Retina (tissue), 1 donor: ENCODE data around the gene KLK5.
"Not testable (repeated sequence)": the region's sequence is repeated elsewhere in the genome, so short reads cannot be mapped to it uniquely, and the experiment has no call there.

Experiments
- DNase-seq: peaks from one replicate; pipeline ENCODE4 v3.0.0-alpha.2; 2016

KLK5 gene, protein sequence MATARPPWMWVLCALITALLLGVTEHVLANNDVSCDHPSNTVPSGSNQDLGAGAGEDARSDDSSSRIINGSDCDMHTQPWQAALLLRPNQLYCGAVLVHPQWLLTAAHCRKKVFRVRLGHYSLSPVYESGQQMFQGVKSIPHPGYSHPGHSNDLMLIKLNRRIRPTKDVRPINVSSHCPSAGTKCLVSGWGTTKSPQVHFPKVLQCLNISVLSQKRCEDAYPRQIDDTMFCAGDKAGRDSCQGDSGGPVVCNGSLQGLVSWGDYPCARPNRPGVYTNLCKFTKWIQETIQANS

DNA sequence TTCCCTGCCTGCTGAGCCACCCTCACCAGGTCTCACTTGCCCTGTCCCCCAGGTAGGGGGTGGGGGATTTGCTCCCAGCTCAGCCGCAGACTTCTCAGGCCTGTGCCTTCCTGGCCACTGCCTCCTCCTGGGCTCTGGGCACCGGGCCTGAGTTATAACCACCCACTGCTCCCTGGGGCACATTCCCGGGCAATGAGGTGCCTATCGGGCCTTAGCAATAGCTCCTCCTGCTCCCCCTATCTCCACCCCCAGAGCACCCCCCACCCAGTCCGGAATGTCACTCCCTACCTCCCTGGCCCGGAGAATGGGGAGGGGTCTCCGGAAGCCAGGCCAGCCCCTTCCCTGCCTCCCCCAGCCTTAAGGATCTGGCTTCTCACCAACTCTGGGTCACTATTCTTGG lies at the start of gene KLK5:
KLK5 (minus strand) TSS at position 129 of the 400 bp plus-strand sequence. CDS start 381 bp downstream, outside the sequence.
- DNase-seq, result no peak

DNA sequence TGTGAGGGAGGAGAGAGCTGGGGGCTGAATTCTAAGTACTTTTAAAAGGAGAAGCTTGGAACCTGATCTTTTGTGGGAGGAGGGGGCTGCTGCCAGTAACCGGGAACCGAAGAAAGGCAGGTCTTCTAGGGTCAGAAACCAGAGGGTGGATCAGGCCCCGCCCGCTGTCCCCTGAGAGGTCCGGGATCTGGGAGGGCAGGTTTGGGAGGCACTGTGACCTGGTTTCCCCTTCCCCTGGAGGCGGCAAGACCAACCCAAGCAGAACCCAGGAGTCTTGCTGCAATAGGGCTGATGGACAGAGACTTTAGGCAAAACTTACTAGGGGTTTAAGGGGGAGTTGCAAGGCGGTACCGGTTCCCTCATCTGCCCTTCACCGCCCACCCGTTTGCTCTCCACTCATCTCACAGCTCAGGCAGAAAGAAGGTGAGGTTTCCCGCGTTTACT lies 49.3 kb upstream of the KLK5 start:
- DNase-seq, result no peak

DNA sequence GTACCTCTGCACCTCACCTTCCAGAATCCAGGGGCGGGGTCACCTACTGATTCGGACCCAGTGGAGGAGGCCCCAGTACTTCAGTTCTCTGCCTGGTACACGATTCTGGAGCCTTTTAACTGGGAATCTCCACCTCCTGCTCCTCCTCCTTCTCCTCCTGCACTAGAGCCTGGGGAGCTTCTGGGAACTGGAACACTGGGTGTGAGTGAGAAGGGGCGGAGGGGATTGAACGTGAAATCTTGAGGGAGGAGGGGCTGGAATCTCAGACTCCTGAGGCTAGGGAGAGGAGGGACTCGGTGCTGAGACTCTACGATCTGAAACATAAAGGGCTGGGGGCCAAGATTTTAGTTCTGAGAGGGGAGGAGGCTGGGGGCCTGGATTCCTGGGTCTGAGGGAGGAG lies 48.7 kb upstream of the KLK5 start, which contains the start of gene KLK8:
KLK8 (minus strand) TSS at position 90 of the 400 bp plus-strand sequence. CDS start 437 bp downstream, outside the sequence.
- no peak for DNase-seq

DNA sequence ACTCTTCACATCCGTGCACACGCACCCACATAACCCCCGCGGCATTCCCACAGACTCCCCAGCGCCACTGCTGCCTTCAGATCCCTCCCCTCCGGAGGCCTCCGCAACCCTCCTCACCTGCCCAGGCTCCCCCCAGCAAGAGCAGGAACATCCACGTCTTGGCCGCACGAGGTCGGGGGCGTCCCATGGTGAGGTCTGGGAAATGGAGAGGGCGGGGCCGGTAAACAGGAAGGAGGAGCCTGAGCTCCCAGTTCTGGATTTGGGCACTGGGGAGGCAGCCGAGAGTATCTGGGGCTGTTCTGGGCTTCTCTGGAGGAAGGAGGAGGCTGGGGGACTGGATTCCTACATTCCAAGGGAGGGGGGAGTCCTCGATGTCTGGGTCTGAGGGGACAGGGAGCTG lies 48.1 kb upstream of the KLK5 start:
- no peak for DNase-seq

DNA sequence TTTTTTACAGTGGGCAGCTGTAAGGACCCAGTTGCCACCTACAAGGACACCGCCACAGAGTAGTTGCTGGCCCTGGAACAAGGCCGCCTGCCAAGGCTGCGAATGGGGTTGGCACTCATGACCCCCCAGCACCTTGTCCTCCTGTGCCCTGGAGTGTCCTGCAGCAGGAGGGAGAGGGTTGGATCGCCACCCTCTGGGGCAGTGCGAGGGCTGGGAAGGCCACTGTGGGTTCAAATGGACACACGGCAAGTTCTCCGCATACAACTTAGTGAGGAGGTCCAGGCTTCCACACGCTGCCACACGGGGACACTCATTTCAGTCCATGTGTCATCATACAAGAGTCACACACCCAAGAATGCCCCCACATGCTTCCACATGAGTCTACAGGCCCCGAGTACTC lies 47.6 kb upstream of the KLK5 start:
- DNase-seq, result no peak

DNA sequence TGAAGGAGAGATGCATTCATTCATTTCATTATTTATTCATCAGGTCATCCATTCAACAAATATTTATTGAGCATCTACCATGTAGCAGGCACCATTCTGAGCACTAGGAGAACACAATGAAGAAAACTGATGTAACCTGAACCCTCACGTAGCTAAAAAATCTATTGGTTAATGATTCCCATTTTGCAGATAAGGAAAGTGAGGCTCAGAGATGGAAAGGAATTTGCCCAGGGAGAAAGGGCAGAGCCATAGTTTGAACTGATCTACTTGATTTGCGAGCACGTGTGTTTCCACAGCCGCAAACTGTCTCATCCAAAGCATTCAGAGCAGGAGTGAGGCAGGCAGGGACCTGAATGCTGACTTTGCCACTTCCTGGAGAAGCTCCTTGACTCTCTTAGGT lies 45.8 kb upstream of the KLK5 start:
- no peak for DNase-seq

DNA sequence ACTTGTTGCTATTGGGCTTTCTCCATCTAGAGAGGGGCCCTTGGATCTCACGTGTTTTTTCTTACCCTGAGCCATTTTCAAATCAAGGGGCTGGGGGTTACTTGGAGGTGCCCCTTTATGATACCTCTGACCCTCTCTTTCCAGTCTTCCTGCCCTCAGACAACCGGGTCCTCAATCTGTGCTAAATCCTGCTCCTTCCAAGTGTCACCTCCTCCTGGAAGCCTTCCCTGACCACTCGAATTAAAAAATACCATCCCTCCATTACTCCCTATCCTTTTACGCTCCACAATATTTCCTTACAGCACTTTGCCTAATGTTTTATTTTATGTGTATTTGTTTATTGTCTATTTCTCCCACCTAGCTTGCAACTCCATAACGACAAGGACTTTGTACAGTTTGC lies 45.2 kb upstream of the KLK5 start:
- DNase-seq, result no peak

DNA sequence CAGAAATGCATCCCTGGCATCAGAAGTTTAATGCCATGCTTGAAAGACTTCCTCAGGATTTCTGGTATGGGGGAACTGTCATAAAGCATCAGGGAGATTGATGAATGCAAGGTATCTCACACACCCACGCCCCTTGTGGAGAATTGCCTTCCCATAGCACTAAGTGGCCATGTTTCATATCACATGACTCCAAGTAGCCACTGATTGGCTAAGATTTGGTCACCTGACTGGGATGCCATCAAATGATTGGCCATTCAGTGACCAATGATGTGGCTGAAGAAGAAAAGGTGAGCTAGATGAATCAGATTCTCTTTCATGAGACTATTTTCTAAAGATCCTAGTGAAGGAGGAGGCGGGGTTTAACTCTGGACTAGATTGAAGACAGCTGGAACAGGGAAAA lies 41.3 kb upstream of the KLK5 start:
- DNase-seq, result no peak

DNA sequence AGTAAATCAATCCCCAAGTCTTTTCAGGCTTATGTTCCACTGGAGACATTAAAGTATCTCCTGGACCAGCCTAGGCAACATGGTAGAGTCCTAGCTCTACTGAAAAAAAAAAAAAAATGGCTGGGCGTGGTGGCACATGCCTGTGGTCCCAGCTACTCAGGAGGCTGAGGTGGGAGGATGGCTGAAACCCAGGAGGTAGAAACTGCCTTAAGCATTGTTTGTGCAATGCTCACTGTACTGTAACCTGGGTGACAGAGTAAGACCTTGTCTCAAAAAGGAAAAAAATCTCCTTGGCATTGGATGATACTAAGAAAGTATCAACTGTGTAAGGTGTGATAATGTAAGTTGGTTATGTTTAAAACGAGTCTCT lies 39.8 kb upstream of the KLK5 start:
- no peak for DNase-seq

DNA sequence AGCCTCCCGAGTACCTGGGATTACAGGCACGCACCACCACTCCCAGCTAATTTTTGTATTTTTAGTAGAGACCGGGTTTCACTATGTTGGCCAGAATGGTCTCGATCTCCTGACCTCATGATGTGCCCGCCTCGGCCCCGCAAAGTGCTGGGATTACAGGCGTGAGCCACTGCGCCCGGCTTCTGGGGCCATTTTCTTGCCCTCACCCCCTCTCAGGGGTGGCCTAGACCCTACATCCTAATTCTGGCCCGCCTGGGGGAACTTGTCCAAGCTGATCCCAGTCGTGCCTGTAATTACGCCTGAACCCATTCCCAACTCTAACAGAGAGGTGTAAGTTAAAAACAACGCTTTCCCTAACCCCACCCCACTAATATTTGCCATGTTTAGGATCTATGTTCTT lies 31.6 kb upstream of the KLK5 start:
- not testable (repeated sequence) for DNase-seq

DNA sequence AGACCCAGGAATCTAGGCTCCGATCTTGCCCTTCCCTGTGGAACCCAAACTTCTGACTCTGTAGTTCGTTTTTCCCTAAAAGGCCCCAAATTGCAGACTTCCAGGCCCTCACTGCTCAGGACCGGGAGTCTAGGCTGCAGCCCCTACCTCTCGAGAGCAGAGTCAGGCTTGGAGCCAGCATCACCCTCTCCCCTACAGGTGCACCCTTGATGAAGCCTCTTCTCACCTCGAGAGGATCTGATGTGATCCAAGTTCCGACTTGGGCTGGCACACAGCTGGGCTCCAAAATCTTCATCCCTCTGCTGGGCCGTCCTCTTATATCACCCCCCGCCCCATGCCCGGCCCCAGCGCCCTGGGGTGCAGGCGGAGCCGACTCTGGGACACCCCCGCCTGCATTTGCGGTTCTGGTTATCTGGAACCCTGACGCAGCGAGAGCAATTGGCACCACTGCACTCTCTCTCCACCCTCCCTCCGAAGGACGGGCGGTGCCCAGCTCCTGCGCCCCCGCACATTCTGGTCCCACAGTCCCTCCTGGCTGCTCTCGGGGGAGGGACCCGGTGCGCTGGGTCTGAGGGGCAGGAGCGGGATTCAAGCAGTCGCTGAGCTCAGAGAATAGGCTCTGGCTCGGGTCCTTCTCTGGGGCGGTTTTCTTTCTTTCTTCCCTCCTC lies 30.9 kb upstream of the KLK5 start, which contains the start of gene KLK7:
KLK7 (minus strand) TSS at position 293 of the 668 bp plus-strand sequence. CDS start 1,518 bp downstream, outside the sequence.
- DNase-seq, result no peak

DNA sequence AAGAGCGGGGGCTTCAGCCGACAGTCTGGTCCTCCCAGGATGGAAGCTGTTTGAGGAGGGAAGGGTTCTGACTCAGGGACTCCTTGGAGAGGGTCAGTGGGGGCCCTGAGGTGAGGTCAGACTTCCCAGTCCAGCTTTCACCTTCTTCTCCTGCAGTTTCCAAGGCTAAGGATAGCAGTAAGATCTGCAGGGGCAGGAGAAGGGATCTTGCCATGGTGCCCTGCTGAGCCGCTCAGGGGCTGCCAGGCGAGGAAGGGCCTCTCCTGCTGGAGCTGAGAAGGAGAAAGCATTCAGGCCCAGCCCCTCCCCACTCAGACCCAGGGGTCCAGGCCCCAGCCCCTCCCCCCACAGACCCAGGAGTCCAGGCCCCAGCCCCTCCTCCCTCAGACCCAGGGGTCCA lies 29.3 kb upstream of the KLK5 start:
- DNase-seq, result no peak

DNA sequence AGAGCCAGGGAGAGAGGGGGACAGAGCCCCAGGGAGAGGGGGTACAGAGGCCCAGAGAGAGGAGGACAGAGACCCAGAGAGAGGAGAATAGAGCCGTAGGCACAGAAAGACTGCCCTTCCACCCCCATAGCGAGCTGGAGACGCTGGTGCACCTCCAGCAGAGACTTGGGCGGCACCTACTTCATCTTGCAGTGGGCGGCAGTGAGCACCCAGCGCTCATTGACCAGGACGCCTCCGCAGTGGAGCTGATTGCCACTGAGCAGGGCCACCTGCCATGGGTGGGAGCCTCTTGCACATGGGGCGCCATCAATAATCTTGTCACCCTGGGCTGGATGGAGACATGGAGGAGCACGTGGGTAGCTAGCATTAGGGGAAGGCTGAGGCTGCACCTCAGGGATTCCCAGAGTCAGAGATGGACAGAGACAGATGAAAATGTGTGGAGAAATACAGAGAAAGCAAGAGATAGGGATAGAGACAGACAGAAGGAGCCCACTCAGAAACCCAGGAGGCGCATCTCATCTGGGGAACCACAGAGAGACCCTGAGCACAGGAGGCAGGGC lies 28.8 kb upstream of the KLK5 start:
- DNase-seq, result no peak

DNA sequence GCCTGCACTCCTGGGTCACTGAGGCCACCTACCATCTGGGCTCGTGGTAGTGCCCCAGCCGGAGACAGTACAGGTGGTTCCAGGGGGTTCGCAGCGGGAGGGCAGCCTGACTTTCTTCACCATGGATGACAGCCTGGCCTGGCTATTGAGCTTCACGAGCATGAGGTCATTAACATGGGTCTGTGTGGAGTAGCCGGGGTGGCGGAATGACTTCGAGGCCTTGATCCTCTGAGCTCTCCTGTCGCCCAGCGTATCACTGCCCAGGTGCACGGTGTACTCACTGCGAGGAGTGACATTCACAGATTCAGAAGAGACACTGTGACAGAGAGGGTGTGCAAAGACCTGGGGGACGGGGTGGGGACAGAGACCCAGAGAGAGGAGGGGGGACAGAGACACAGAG lies 27.4 kb upstream of the KLK5 start:
- DNase-seq, result no peak

DNA sequence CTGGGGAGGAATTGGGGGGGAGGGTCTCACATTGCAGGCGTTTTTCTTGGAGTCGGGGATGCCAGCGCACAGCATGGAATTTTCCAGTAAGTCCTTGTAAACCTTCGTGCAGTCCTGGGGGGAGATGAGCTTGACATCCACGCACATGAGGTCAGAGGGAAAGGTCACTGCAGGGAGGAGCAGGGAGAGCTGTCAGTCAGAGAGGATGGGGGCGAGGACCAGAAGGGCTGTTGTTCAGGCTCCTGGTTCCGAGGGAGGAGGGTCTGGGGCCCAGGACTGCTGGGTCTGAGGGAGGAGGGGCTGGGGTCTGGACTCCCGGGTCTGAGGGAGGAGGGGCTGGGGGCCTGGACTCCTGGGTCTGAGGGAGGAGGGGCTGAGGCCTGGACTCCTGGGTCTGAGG lies 26.9 kb upstream of the KLK5 start:
- DNase-seq, result no peak

DNA sequence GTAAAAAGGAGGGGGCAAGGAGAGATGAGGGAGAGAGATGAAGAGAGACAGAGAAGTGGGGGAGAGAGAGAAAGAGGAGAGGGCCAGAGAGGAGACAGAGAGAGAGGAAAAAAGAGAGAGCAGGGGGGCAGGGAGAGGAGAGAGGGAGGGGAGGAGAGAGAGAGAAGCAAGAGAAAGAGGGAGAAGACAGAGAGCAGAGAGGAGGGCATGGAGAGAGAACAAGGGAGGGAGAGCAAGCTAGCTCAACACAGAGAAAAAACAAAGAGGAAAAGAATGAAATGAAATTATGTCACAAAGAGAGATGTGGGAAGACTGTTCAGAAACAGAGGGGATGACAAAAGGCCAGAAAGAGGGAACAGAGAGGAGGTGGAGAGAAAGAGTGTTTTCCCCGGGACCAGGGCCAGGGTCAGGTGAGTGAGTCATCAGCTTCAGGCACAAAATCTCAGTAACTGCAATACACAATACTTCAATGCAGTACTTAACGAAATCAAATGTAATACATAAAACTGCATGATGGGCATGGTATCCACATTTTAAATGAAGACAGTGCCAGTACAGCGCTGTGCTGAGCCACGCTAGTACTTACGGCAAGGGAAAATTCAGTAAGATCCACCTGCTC lies 26.0 kb upstream of the KLK5 start:
- DNase-seq, result no peak

DNA sequence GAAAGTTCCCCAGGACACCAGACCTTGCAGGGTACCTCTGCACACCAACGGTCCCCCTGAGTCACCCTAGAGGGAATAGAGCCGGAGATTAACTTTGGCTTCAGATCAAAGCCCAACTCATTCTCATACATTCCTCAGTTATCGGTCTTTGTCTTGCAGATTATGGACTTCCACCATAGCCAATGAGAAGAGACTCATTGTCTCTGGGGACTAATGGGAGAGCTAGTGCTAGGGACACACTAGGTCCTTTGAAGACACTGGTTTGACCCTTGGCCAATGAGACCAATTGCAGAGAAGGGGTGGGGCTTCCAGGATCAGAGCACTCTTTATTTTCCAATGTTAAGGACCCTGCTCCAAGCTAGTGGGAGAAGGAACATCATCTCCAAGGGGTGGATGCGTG lies 24.8 kb upstream of the KLK5 start:
- DNase-seq, result no peak

DNA sequence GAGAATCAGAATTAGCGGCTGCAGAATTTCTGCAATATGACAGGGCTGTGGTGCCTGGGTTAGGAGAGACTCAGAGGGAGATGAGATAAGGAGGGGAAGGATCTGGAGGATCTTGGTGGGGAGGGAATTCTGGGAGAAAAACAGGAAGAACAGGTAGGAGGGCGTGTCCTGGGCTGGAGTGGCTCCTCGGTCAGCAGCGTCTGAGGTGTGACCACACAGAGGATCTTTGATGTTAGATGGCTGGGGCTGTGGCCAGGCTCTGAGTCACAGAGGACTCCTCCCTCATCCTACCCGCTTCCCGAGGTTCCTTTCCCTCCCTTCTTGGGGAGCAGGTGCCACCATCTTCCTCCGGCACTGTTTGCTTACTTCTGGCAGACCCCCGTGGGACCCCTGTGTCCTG lies 22.9 kb upstream of the KLK5 start:
- DNase-seq, result no peak

DNA sequence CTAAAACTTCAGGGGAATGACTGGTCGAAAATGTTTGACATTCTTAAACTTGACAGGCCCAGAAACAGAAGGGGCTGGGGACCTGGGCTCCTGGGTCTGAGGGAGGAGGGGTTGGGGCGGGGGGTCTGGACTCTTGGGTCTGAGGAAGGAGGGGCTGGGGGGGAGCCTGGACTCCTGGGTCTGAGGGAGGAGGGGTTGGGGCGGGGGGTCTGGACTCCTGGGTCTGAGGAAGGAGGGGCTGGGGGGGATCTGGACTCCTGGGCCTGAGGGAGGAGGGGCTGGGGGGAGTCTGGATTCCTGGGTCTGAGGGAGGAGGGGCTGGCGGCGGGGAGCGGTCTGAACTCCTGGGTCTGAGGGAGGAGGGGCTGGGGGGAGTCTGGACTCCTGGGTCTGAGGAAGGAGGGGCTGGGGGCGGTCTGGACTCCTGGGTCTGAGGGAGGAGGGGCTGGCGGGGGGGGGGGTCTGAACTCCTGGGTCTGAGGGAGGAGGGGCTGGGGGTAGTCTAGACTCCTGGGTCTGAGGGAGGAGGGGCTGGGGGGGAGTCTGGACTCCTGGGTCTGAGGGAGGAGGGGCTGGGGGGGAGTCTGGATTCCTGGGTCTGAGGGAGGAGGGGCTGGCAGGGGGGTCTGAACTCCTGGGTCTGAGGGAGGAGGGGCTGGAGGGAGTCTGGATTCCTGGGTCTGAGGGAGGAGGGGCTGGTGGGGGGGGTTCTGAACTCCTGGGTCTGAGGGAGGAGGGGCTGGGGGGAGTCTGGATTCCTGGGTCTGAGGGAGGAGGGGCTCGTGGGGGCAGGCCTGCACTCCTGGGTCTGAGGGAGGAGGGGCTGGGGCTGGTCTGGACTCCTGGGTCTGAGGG lies 22.1 kb upstream of the KLK5 start:
- DNase-seq, result no peak

DNA sequence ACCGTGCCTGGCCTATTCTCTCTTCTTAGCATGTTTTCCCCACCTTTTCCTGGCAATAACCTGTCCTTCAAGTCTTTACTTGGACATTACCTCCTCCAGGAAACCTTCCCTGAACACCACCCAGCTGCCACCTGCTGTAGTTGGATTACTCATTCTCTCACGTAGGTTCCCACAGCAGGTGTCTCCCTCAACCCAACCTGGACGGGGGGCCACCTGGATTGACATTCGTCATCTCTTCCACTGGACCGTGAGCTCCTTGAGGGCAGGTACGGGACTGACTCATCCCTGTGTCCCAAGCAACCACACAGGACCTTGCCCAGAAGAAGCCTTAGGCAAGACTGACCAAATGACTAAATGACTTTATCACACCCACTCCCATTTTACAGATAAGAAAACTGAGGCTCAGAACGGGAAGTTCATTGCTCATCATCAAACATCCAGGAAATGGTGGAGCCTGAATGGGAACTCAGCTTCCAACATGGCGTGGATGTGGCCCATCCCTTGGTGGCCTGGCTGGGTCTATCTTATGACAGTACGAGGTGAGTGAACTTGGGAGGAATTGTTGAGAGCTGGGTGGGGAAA lies 20.0 kb upstream of the KLK5 start:
- no peak for DNase-seq

DNA sequence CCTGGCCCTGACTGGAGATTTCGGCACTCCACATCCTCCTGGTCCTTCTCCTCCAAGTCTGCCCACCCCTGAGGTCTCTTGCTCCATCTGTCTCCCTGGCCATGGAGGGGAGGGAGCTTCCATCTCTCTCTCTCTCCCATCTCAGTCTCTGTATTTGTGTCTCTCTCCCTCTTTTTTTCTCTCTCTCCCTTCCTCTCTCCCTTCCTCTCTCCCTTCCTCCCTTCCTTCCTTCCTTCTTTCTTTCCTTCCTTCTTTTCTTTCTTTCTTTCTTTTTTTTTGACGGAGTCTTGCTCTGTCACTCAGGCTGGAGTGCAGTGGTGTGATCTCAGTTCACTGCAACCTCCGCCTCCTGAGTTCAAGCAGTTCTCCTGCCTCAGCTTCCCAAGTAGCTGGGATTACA lies 17.0 kb upstream of the KLK5 start:
- DNase-seq, result not testable (repeated sequence)

DNA sequence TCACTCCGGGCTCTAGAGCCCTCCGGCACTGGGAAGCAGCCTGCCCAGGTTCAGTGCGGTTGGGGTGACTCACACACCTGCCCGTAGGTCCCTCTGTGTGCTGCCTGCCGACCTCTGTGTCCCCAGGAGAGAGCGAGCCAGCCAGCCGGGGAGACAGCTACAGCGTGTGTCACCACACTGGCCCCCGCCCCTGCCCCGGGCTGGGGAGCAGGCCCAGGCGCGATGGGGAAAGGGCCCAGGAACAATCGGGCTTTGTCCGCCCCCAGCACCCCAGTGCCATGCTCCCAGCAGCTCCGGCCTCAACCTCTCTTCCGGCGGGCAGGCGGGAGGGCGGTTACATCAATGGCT lies 16.5 kb upstream of the KLK5 start, which contains the start of gene KLK6:
KLK6 (minus strand) TSS at position 179 of the 348 bp plus-strand sequence. CDS start 1,487 bp downstream, outside the sequence.
- no peak for DNase-seq
